Smooth muscle cell of the brain vasculature (primary cell): Measurements from ENCODE around the gene HEATR5A.
"Not testable (repeated sequence)": the region's sequence is repeated elsewhere in the genome, so short reads cannot be mapped to it uniquely, and the experiment has no call there.

Experiments used
- DNase-seq: peaks from one replicate; pipeline ENCODE4 v3.0.0-alpha.2; 2012; ENCODE audit warnings: low read depth, low spot score

The HEATR5A gene

GRCh38 chr14:31420319-31421111 is at the start of gene HEATR5A:
Gene HEATR5A (minus strand): TSS chr14:31420550. CDS start chr14:31402975, 17,575 bp downstream.
- peak; percentile 89 for DNase-seq

- DNase-seq, result no peak
Measured at GRCh38 chr14:31466554-31466953, 46.2 kb upstream of the HEATR5A start.

DNA sequence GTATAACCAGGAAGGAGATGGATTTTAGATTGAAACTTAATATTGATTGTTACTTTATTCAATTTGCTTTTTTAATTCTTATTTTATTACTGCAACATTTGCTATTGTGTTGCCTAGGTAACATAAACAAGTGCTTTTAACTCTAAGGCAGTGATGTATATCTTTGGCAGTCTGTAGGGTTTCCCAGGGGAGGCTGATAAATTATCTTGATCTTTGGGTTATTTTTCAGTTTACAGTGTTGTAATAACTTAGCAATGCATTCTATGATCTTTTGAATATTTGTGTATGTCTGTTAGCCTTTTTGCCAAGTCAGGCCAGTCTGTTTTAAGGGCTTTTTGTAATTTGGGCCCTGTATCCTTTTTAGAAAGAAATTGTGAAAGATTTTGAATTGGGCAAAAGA is 44.8 kb upstream of the HEATR5A start:
- DNase-seq, result no peak

- DNase-seq, result not testable (repeated sequence)
Measured at GRCh38 chr14:31462450-31462849, 42.1 kb upstream of the HEATR5A start.

DNA sequence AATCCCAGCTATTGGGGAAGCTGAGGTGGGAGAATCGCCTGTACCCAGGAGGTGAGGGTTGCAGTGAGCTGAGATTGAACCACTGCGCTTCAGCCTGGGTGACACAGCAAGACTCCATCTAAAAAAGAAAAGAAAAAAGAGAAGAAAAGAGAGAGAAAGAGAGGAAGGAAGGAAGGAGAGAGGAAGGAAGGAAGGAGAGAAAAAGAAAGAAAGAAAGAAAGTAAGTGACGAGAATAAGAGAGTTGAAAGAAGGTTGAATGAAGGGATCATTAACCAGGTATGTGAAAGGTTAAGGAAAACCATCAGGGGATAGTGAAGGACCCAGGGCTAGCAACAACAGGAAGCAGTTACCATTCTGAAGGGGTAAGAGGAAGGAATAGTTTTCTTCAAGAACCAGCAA is 41.2 kb upstream of the HEATR5A start:
- DNase-seq, result no peak

DNA sequence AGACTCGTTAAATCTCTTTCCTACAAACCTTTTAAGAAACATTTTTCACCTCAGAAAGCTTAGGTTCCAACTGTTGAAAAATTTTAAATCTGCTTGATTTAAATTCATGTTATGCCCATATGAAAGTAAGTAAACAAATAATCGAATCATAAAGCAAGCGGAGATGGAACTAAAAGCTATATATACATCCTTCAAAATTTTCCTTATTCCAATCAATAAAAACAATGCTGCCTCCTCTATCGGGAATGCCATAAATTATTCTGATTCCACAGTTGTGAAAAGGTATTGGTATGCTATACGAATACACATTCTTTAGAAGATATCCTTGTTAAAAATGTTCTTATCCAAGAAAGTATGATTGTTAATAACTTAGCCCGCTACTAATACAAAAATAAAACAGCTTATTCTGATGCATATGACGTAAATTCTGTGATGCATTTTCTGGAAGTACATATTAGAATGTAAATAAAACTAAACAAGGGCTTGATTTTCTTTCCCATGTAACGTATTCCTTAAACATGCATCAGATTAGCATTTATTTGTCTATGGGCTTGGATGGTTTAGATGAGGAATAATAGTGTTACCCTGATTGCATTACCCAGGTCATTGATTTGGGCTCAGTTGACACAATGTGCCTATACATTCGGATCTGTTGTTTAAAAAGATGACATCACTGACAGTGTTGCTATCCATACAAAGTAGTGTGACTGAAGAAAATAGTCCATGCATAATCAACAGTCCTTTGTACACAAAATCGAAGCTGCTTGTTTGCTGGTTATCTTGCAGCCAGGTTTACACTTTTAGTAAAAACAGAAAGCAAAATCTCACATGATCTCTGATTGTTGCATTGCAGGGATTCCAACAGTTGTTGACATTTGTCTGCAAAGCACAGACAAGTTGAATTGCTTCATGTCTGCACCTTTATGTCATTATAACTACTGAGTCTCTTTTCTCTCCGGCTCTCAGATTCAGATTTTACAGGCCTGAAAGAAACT is 37.6 kb upstream of the HEATR5A start:
- no peak for DNase-seq

DNA sequence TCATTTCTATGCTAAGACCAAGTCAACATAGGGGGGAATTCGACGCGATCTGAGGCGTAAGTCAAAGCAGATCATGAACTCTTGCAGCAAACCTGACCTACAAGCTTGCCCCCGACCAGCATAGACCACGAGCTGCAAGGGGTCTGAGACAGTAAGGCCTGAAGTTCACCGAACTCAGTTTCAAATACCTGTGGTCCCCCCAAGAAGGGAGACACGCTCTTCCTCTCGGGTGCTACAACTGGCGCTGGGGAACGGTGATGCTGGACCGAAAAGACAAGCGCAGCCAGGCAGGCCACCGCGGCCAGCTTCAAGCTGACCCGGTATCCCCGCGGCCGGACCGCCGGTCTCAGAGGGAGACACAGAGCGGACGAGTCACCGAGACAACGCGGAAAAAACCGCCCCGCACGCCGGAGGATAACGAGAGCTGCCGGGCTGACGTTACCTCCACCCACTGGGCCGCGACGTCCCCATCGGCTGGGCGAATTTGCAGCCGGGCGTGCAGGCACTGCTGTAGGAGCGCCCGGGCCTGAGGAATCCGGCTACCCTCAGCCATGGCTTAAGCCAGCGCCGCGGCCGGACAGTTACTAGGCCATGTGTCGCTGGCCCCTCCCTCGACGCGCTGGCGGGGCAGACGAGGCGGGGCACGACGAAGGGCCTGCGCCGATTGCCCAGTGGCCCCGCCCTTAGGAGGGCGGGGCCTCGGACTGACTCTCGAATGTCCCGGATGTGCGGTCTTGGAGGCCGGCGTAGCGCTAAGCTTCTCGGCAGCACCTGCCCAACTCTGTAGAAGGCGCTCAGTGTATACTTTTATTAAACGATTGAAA is 36.7 kb upstream of the HEATR5A start, which contains the start of gene DTD2:
TSS of gene DTD2 (minus strand) at position 666 of the 824 bp plus-strand sequence. CDS start at position 553, 113 bp downstream.
- peak; percentile 86 for DNase-seq

DNA sequence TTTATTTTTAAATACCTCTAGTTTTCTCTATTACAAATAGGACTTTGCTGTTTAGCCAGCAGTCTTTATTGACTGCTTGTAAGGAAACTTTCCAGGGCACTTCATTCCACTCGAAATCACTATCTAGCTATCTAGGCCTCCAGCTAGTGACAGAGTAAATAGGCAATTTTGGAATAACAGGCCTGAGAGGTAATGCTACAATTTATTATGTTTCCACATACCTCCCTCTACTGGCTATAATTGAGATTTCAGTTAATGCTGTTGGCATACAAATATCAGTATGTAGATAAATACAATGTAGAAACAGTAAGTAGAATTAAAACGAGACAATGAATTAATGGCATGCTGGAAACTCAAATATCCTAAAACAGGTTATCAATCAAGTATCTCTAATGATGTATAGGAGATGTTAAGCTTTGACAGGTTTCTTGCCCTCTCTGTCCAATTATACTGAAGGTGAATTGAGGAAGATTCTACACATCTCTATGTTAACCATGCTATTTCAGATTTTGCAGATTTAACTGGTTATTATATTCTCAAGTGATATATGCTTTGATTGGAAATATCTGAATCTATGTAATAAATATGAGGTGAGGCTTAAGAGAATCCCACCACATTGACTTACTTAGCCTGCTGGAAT is 29.7 kb upstream of the HEATR5A start:
- no peak for DNase-seq

GRCh38 chr14:31449136-31449535 is 28.8 kb upstream of the HEATR5A start:
- DNase-seq, result no peak

DNA sequence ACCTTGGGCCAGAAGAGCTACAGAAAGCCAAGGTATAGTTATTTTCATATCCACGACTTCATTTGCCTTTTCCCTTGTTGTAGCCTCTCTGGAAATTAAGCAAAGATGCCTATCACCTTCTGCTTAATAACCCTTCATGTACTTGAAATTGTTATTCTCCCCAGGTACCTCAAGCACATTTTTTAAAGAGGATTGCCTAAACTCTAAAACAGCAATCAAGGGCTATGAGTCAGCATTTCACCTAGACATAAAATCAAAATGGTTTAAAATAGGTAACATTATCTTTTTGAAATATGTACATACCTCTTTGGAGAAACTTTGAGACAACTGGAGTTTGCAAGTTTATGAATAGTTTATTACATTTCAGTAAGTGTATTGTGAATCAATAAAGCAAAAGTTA is 25.4 kb upstream of the HEATR5A start:
- no peak for DNase-seq

GRCh38 chr14:31442284-31442683 is 21.9 kb upstream of the HEATR5A start:
- DNase-seq, result no peak

DNA sequence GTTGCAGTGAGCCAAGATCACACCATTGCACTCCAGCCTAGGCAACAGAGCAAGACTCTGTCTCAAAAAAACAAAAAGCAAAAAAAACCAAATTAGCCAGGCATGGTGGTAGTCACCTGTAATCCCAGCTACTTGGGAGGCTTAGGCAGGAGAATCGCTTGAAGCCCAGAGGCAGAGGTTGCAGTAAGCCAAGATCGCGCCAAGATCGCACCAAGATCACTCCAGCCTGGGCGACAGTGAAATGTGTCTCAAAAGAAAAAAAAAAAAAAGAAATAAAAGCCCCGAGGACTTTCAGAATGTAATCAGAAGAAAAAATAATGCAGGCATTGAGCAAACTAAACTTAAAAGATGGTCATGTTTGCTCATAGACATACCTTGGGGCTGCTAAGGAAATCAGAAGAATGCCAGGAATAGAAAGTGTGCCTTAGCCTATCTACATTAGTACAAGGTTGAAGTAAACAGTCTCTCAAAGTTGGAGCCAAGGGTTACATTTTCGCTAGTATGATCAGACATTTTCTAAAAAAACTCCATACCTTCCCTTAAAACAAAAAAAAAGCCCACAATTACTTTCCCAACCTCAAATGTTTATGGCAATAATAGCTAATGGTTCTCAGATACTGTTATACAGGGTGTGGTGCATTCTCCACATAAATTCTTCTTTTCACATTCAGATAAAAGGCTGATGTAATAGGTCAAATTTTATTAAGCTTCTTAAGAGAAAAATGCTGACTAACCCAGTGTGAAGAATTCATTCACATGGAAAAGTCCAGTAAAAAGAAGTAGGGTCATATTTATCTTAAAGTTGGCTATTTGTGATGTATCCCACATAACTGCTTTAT is 21.1 kb upstream of the HEATR5A start:
- no peak for DNase-seq

GRCh38 chr14:31440280-31440679 is 19.9 kb upstream of the HEATR5A start:
- no peak for DNase-seq

GRCh38 chr14:31439561-31439960 is 19.2 kb upstream of the HEATR5A start:
- no peak for DNase-seq

DNA sequence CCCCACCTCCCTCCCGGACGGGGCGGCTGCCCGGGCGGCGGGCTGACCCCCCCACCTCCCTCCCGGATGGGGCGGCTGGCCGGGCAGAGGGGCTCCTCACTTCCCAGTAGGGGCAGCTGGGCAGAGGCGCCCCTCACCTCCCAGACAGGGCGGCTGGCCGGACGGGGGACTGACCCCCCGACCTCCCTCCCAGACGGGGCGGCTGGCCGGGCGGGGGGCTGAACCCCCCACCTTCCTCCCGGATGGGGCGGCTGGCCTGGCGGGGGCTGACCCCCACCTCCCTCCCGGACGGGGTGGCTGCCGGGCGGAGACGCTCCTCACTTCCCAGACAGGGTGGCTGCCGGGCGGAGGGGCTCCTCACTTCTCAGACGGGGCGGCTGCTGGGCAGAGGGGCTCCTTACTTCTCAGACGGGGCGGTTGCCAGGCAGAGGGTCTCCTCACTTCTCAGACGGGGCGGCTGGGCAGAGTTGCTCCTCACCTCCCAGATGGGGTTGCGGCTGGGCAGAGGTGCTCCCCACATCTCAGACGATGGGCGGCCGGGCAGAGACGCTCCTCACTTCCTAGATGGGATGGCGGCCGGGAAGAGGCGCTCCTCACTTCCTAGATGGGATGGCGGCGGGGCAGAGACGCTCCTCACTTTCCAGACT is 16.8 kb upstream of the HEATR5A start:
- DNase-seq, result not testable (repeated sequence)

DNA sequence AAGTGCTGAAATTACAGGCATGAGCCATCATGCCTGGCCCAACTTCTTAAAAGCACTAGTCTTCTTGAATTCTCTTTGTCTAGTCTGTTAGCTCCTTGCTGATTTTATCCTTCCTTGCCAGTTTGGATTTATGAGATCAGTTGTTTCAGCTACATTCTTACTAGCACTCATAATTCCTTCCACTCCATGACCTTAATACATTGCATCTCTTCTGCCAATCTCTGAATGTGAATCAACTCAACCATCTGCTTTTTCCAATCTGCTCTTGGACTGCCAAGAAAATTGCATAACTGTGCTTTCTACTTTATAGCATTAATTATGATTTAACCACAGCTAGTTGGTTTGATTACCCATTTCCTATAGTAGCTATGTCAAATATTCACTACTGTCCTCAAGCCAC is 14.9 kb upstream of the HEATR5A start:
- DNase-seq, result no peak

DNA sequence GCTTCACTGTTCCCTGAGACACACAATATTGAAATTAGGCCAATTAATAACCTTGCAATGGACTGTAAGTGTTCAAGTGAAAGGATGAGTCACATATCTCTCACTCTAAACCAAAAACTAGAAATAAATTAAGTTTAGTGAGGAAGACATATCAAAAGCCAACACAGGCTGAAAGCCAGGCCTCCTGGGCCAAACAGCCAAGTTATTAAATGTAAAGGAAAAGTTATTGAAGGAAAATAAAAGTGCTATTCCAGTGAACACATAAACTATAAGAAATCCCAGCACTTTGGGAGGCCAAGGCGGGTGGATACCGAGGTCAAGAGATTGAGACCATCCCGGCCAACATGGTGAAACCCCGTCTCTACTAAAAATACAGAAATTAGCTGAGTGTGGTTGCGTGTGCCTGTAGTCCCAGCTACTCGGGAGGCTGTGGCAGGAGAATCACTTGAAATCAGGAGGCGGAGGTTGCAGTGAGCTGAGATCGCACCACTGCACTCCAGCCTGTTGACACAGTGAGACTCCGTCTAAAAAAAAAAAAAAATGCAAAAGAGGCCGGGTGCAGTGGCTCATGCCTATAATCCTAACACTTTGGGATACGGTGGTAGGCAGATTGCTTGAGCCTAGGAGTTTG is 10.4 kb upstream of the HEATR5A start:
- DNase-seq, result no peak

GRCh38 chr14:31429791-31430190 is 9.4 kb upstream of the HEATR5A start:
- no peak for DNase-seq

DNA sequence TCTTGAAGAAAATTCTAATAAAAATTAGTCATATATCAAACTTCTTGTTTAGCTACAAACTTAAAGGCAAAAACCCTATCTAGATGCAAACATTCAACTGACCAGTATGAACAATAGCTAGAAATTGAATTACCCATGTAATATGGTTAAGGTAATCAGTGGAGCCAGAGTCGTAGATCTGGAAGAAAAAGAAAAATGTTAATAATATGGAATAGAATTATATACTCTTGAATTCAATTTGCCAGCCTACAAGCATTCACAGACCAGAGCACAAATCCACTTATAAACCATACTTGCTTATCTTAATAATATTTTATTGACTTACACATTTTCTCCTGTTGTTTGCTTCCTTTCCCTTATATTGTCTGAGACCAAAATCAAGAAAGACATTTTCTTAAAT is 7.7 kb upstream of the HEATR5A start:
- no peak for DNase-seq
